ENCODE measurements around the gene NQO1. TPM values are rescaled to one million over a fixed set of nuclear protein-coding genes. Genes with fewer than 3 reads are reported as not detected.

The NQO1 gene
- total and polyA plus RNA-seq, 12 donors, result 5.9 to 37.3 (median 13.1) TPM

GRCh38 chr16:69754469-69755310 is 28.3 kb upstream of the NQO1 start, which contains the start of gene NOB1:
Gene NOB1, minus strand, starts transcription at chr16:69754926. Its CDS starts 16 bp downstream, at chr16:69754910.
- Histone ChIP-seq H3K9me3 (no peaks in the 10 kb centered on the region), H3K36me3 (peaks cover 0 to 33% (median 22%) of the 10 kb centered on the region in 9 donors), H3K4me3 (peak within 1 kb of the TSS; percentile 63 to 93 (median 82)), H3K27me3 (no peaks in the 10 kb centered on the region), H3K27ac (peak within 1 kb of the TSS in 9 of 10 donors; percentile 49 to 86 (median 75)), H3K4me1 (peaks cover 0 to 26% (median 18%) of the 10 kb centered on the region in 9 donors)
- 1% methylated on average over 58 of the region's 58 CpGs for WGBS, 2 donors
- peak; percentile 97 to 100 (median 98) for TF ChIP-seq CTCF (IDR thresholded peaks at IDR 0.05)
- peak; percentile 98 to 99 (median 99) for ATAC-seq
- DNase-seq, result peak; percentile 93 to 98
- intact Hi-C loops (cut with DNase I), result loop anchor here (1.0 to 10.0 kb wide), 10 partner anchors 28 to 367 kb away; partner anchors contain the start of genes NQO1 (in 1 of the 10) and TERF2 (in 1 of the 10)

DNA sequence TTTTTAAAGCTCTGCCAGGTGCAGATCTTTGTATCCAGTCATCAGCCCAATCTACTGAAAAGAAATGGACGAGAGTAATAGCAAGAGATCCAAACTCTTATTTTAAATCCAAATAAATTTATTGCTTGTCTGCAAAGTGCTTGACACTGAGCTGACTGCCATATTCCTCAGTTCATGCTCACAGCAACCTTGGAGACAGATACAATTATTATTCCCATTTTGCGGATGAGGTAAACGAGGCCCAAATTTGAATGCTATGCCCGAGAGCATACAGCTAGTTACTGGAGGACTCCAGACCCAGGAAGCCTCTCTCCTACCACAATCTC is 27.7 kb upstream of the NQO1 start:
- no peaks in the 10 kb centered on the region for H3K9me3 ChIP-seq
- WGBS, 2 donors, result 18 to 20% methylated on average over 4 of the region's 4 CpGs
- DNase-seq (no peak), ATAC-seq (no peak)
- TF ChIP-seq CTCF (IDR thresholded peaks at IDR 0.05), result no peak
- peaks cover 0 to 39% (median 28%) of the 10 kb centered on the region in 9 donors for H3K36me3 ChIP-seq
- peak overlapping the region in 8 of 10 donors; percentile 57 to 86 (median 76) for H3K27ac ChIP-seq
- H3K27me3 ChIP-seq, result no peaks in the 10 kb centered on the region
- intact Hi-C loops (cut with DNase I), result loop anchor here (1.0 to 10.0 kb wide), 8 partner anchors 27 to 359 kb away; partner anchors contain the start of gene NQO1 (in 1 of the 10)
- peak overlapping the region; percentile 63 to 93 (median 82) for H3K4me3 ChIP-seq
- peaks cover 0 to 26% (median 18%) of the 10 kb centered on the region in 9 donors for H3K4me1 ChIP-seq

DNA sequence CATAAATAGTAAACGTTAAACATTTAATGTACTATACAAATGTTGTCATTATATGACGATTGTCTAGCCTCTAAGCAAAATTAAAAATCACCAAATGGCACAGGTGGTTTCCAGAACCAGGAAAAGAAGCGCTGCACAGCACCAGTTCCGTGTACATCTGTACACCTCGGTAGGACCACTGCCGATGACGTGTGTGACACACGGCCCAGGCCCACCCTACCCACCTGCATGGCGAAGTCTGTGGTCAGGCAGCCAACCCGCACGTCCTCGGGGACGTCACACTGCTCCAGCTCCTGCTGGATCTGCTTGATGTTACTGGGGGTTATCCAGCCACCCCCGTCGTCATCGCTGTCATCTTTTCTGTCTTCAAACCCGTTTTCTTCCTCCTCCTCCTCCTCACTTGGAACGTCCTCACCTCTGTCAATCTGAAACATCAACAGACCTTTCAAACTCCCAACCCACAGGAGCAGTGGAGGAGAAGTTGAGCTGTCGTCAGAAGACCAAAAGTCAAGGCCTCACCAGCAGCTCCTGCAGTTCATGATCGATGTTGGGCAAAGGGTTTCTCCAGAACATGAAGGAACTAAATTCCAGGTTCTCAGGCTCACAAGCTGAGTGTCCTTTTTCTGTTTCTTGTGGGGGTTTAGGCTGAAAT is 22.5 kb upstream of the NQO1 start:
- H3K4me1 ChIP-seq, result peaks cover 0 to 17% (median 14%) of the 10 kb centered on the region in 9 donors
- no peak overlapping the region for H3K4me3 ChIP-seq
- H3K9me3 ChIP-seq, result no peaks in the 10 kb centered on the region
- no peak for TF ChIP-seq CTCF (IDR thresholded peaks at IDR 0.05)
- intact Hi-C loops (cut with DNase I), result no loop called here
- DNase-seq (no peak), ATAC-seq (peak in 1 of 8 donors; percentile 29)
- H3K27ac ChIP-seq, result no peak overlapping the region
- H3K36me3 ChIP-seq, result peaks cover 0 to 92% (median 65%) of the 10 kb centered on the region in 9 donors
- H3K27me3 ChIP-seq, result no peaks in the 10 kb centered on the region
- 87 to 90% methylated on average over 20 of the region's 20 CpGs for WGBS, 2 donors

DNA sequence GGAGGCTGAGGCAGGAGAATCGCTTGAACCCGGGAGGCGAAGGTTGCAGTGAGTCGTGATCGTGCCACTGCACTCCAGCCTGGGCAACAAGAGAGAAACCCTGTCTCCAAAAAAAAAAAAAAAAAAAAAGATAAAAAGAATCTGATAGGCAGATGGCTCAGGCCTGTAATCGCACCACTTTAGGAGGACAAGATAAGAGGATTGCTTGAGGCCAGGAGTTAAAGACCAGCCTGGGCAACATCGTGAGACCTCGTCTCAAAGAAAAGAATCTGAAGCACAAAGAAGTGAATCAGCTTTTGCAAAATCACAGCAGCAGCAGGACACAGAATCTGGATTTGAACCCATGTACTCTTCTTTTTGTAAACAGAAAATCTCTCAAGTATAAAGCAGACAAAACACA is 20.8 kb upstream of the NQO1 start:
- ATAC-seq, result no peak
- intact Hi-C loops (cut with DNase I), result no loop called here
- no peak for DNase-seq
- Histone ChIP-seq H3K27ac (no peak overlapping the region), H3K36me3 (peaks cover 0 to 100% (median 75%) of the 10 kb centered on the region in 9 donors), H3K27me3 (no peaks in the 10 kb centered on the region), H3K4me1 (peaks cover 0 to 5% (median 3%) of the 10 kb centered on the region in 9 donors), H3K4me3 (no peak overlapping the region), H3K9me3 (no peaks in the 10 kb centered on the region)
- TF ChIP-seq CTCF (IDR thresholded peaks at IDR 0.05), result no peak
- 73 to 83% methylated on average over 8 of the region's 8 CpGs for WGBS, 2 donors
